Testis (tissue), 3 donors: ENCODE measurements around the gene SREK1IP1. TPM values are rescaled to one million over a fixed set of nuclear protein-coding genes. Genes with fewer than 3 reads are reported as not detected.

Experiments
- DNase-seq: peaks from one replicate; pipeline ENCODE4 v3.0.0-alpha.2; 2019
- H3K27ac ChIP-seq, 2 donors: fragments of 200-600 bp; sonication (generic); one replicate each; pipeline ENCODE4 v1.5.1; 2019
- H3K27me3 ChIP-seq: fragments of 200-600 bp; sonication (generic); one replicate; pipeline ENCODE4 v1.5.1; 2019
- H3K36me3 ChIP-seq: fragments of 200-600 bp; sonication (generic); one replicate; pipeline ENCODE4 v1.5.1; 2017; ENCODE audit warnings: low read depth; ENCODE audit errors: missing control alignments
- H3K4me1 ChIP-seq: fragments of 200-600 bp; sonication (generic); one replicate; pipeline ENCODE4 v1.5.1; 2019
- H3K4me3 ChIP-seq, 2 donors: fragments of 200-600 bp; sonication (generic); one replicate each; pipeline ENCODE4 v1.5.1; 2017 to 2019
- H3K9me3 ChIP-seq: fragments of 200-600 bp; sonication (generic); one replicate; pipeline ENCODE4 v1.5.1; 2017
- CTCF ChIP-seq, 3 experiments: fragments of 450-650 bp in 2 of 3; fragments of 200-600 bp in 1 of 3; sonication (generic) in 1 of 3; IDR thresholded peaks; one replicate each; pipeline ENCODE4 v1.5.1; 2016 to 2019; ENCODE audit warnings: antibody characterized with exemption in 3 of 3, mild to moderate bottlenecking in 2 of 3, moderate library complexity in 1 of 3
- POLR2A ChIP-seq: fragments of 450-650 bp; IDR thresholded peaks from one replicate; pipeline ENCODE4 v1.6.1; 2017; ENCODE audit warnings: antibody characterized with exemption, mild to moderate bottlenecking, moderate library complexity
- WGBS, 2 donors: methylation state at CpG; one replicate each; pipeline ENCODE4 v1.1.5; 2018; 5-methylcytosine and 5-hydroxymethylcytosine counted together
- intact Hi-C: fragments of 100-400 bp; cut with DNase I; formaldehyde crosslinking; loops from one replicate; pipeline ENCODE4 v1.15.1; 2023; ENCODE audit warnings: low total_unique reads
- polyA plus RNA-seq: library from polyadenylated mRNA; stranded (reverse); fragments of 350-450 nt; fragmentation: Illumina TruSeq; extraction: RNeasy Lipid Tissue Mini Kit (QIAGEN cat#74804); gene quantifications from one replicate; pipeline ENCODE4 v1.2.3, GENCODE V29; 2014; ENCODE audit warnings: low read depth, low replicate concordance; ENCODE audit not compliant: insufficient read depth
- total RNA-seq, 2 donors: library from RNA; depleted of rRNA; stranded (reverse); fragments of >200 nt; gene quantifications; one replicate each; pipeline ENCODE4 v1.2.3, GENCODE V29; 2016

The SREK1IP1 gene
- total and polyA plus RNA-seq, 3 donors from 2014 or later, result 3.4 to 10.4 (median 9.0) TPM

GRCh38 chr5:64759960-64760660, 8.4 kb downstream of the SREK1IP1 start:
- Histone ChIP-seq H3K9me3 (no peaks in the 10 kb centered on the region), H3K36me3 (no peaks in the 10 kb centered on the region), H3K4me3 (no peak overlapping the region), H3K4me1 (peaks cover 6% of the 10 kb centered on the region), H3K27me3 (no peaks in the 10 kb centered on the region), H3K27ac (no peak overlapping the region)
- TF ChIP-seq CTCF (IDR thresholded peaks at IDR 0.05) (no peak), POLR2A (no peak)
- intact Hi-C loops, result no loop called here
- 56 to 73% methylated on average over 4 of the region's 4 CpGs for WGBS, 2 donors
- no peak for DNase-seq

GRCh38 chr5:64758901-64759300, 9.6 kb downstream of the SREK1IP1 start:
- DNase-seq, result no peak
- 60 to 77% methylated on average over 3 of the region's 3 CpGs for WGBS, 2 donors

GRCh38 chr5:64754066-64754465, 14.4 kb downstream of the SREK1IP1 start:
- H3K27me3 ChIP-seq, result no peaks in the 10 kb centered on the region
- H3K36me3 ChIP-seq, result no peaks in the 10 kb centered on the region
- TF ChIP-seq CTCF (IDR thresholded peaks at IDR 0.05) (no peak), POLR2A (no peak)
- 96% methylated on average over 2 of the region's 2 CpGs for WGBS, 2 donors
- intact Hi-C loops, result no loop called here
- no peaks in the 10 kb centered on the region for H3K4me1 ChIP-seq
- no peak overlapping the region for H3K4me3 ChIP-seq
- H3K27ac ChIP-seq, result no peak overlapping the region
- no peaks in the 10 kb centered on the region for H3K9me3 ChIP-seq
- DNase-seq, result no peak

More at GRCh38 chr5:64758901-64759300, 9.6 kb downstream of the SREK1IP1 start:
- intact Hi-C loops, result no loop called here
- Histone ChIP-seq H3K27ac (no peak overlapping the region), H3K36me3 (no peaks in the 10 kb centered on the region), H3K4me1 (peaks cover 6% of the 10 kb centered on the region), H3K27me3 (no peaks in the 10 kb centered on the region), H3K9me3 (no peaks in the 10 kb centered on the region), H3K4me3 (no peak overlapping the region)
- no peak for TF ChIP-seq POLR2A
- no peak for TF ChIP-seq CTCF (IDR thresholded peaks at IDR 0.05)

GRCh38 chr5:64749385-64749784, 19.1 kb downstream of the SREK1IP1 start:
- DNase-seq, result no peak
- H3K9me3 ChIP-seq, result no peaks in the 10 kb centered on the region
- intact Hi-C loops, result no loop called here
- H3K4me3 ChIP-seq, result no peak overlapping the region
- H3K4me1 ChIP-seq, result no peaks in the 10 kb centered on the region
- H3K27ac ChIP-seq, result no peak overlapping the region
- WGBS, 2 donors, result 84 to 92% methylated on average over 4 of the region's 4 CpGs
- no peaks in the 10 kb centered on the region for H3K36me3 ChIP-seq
- no peaks in the 10 kb centered on the region for H3K27me3 ChIP-seq
- no peak for TF ChIP-seq POLR2A
- no peak for TF ChIP-seq CTCF (IDR thresholded peaks at IDR 0.05)

- DNase-seq, result no peak
- TF ChIP-seq CTCF (IDR thresholded peaks at IDR 0.05) (no peak), POLR2A (no peak)
- H3K4me3 ChIP-seq, result no peak overlapping the region
- no peaks in the 10 kb centered on the region for H3K4me1 ChIP-seq
- no peak overlapping the region for H3K27ac ChIP-seq
- no peaks in the 10 kb centered on the region for H3K27me3 ChIP-seq
- WGBS, 2 donors, result 92 to 100% methylated on average over 1 of the region's 1 CpG
- H3K36me3 ChIP-seq, result no peaks in the 10 kb centered on the region
- no peaks in the 10 kb centered on the region for H3K9me3 ChIP-seq
- intact Hi-C loops, result no loop called here
Measured at GRCh38 chr5:64746446-64746845, 22.0 kb downstream of the SREK1IP1 start.
